Omental fat pad (tissue), 4 donors: ENCODE data around the gene MAFB. TPM values are rescaled to one million over a fixed set of nuclear protein-coding genes. Genes with fewer than 3 reads are reported as not detected.

Experiments used
- ATAC-seq: fragments of 150-250 bp; one replicate; pipeline ENCODE4 v1.9.1; 2016; ENCODE audit warnings: mild to moderate bottlenecking, moderate library complexity; ENCODE audit not compliant: low FRiP score
- DNase-seq: peaks from one replicate; pipeline ENCODE4 v3.0.0-alpha.2; 2019; ENCODE audit warnings: low spot score
- CTCF ChIP-seq, 3 donors: fragments of 450-650 bp; IDR thresholded peaks; one replicate each; pipeline ENCODE4 v1.5.1; 2016 to 2017; ENCODE audit warnings: antibody characterized with exemption in 3 of 3, mild to moderate bottlenecking in 3 of 3, moderate library complexity in 2 of 3
- total RNA-seq, 4 donors: library from RNA; depleted of rRNA; stranded (reverse); fragments of >200 nt; gene quantifications; one replicate each; pipeline ENCODE4 v1.1.0, GENCODE V29; 2016

MAFB gene
- total RNA-seq, 4 donors from 2014 or later = 44.3 to 173 (median 82.4) TPM

GRCh38 chr20:40652441-40652987 is 36.5 kb downstream of the MAFB start:
- ATAC-seq (no peak), DNase-seq (no peak)
- TF ChIP-seq CTCF (IDR thresholded peaks at IDR 0.05) = no peak

- ATAC-seq (no peak), DNase-seq (no peak)
- no peak for TF ChIP-seq CTCF (IDR thresholded peaks at IDR 0.05)
Observed at GRCh38 chr20:40651151-40651550, 37.9 kb downstream of the MAFB start.

- TF ChIP-seq CTCF (IDR thresholded peaks at IDR 0.05) = no peak
Observed at GRCh38 chr20:40650707-40651106, 38.3 kb downstream of the MAFB start.

GRCh38 chr20:40648210-40649072 is 40.6 kb downstream of the MAFB start:
- no peak for TF ChIP-seq CTCF (IDR thresholded peaks at IDR 0.05)
- no peak for ATAC-seq
- DNase-seq = no peak

More at GRCh38 chr20:40650707-40651106, 38.3 kb downstream of the MAFB start:
- no peak for DNase-seq
- ATAC-seq = no peak

GRCh38 chr20:40646813-40647212 is 42.2 kb downstream of the MAFB start:
- DNase-seq (no peak), ATAC-seq (no peak)
- no peak for TF ChIP-seq CTCF (IDR thresholded peaks at IDR 0.05)

GRCh38 chr20:40646361-40646760 is 42.7 kb downstream of the MAFB start:
- DNase-seq (no peak), ATAC-seq (no peak)
- no peak for TF ChIP-seq CTCF (IDR thresholded peaks at IDR 0.05)

GRCh38 chr20:40644863-40645262 is 44.2 kb downstream of the MAFB start:
- ATAC-seq (no peak), DNase-seq (no peak)
- no peak for TF ChIP-seq CTCF (IDR thresholded peaks at IDR 0.05)
